Endothelial cell of umbilical vein (primary cell): ENCODE data around the gene HOXD4. TPM values are rescaled to one million over a fixed set of nuclear protein-coding genes. Genes with fewer than 3 reads are reported as not detected.

Experiments
- BruUV-seq: library from RNA; stranded (reverse); fragments of 400-500 nt; replicated peaks from 2 replicates; lab custom pipeline; 2021; lab: Mats Ljungman, UMichigan
- CTCF ChIA-PET: fragments of 300-600, 350-600 bp; sonication (Branson Sonifier 250); formaldehyde crosslinking; loops from one replicate; lab custom pipeline; 2021; ENCODE audit warnings: antibody characterized with exemption, inconsistent platforms; lab: Charles Lee
- POLR2A ChIA-PET: fragments of 300-600, 350-600 bp; sonication (Branson Sonifier 250); formaldehyde crosslinking; loops from one replicate; lab custom pipeline; 2021; ENCODE audit warnings: antibody characterized with exemption, inconsistent platforms; lab: Charles Lee
- DNase-seq: peaks from one replicate; pipeline ENCODE4 v3.0.0-alpha.2; 2011; ENCODE audit warnings: low read depth, low spot score
- FAIRE-seq: peaks from 2 replicates; lab custom pipeline; 2011; peaks lifted over from hg19 to GRCh38; lab: Jason Lieb, UNC
- H2AFZ ChIP-seq: 2 replicates; pipeline ENCODE4 v1.6.0; 2012; ENCODE audit warnings: low read depth, low read length, control low read depth, inconsistent platforms
- H3K27ac ChIP-seq: 2 replicates; pipeline ENCODE4 v1.5.1; 2011; ENCODE audit warnings: low read depth, mild to moderate bottlenecking, control low read depth, low read length, moderate library complexity; ENCODE audit not compliant: insufficient read depth
- H3K27me3 ChIP-seq, 2 experiments: 2 replicates each; pipeline versions ENCODE4 v1.6.0 to v1.6.1; 2011; ENCODE audit warnings: low read length in 2 of 2, mixed read lengths in 1 of 2; ENCODE audit not compliant: control insufficient read depth in 2 of 2, insufficient read depth in 2 of 2
- H3K36me3 ChIP-seq, 2 experiments: 2 replicates in 1 of 2; 3 replicates in 1 of 2; pipeline ENCODE4 v1.5.1; 2011; ENCODE audit warnings: low read length in 2 of 2, mild to moderate bottlenecking in 1 of 2, moderate library complexity in 1 of 2; ENCODE audit not compliant: control insufficient read depth in 2 of 2, insufficient read depth in 2 of 2; ENCODE audit errors: extremely low read depth in 1 of 2
- H3K4me1 ChIP-seq: 3 replicates; pipeline ENCODE4 v1.5.1; 2011; ENCODE audit warnings: mild to moderate bottlenecking, low read length; ENCODE audit not compliant: control insufficient read depth, insufficient read depth; ENCODE audit errors: extremely low read depth
- H3K4me2 ChIP-seq: 2 replicates; pipeline ENCODE4 v1.6.1; 2011; ENCODE audit warnings: low read length, control low read depth, mixed read lengths; ENCODE audit not compliant: insufficient read depth
- H3K4me3 ChIP-seq, 3 experiments: fragments of 200-600 bp in 1 of 3; sonication (generic), shearing (Covaris generic) in 1 of 3; replicated peaks in 1 of 3; 2 replicates each; pipeline ENCODE4 v1.5.1; 2011 to 2016; ENCODE audit warnings: control low read depth in 3 of 3, low read length in 3 of 3, mild to moderate bottlenecking in 2 of 3, inconsistent platforms in 1 of 3, low read depth in 1 of 3, moderate library complexity in 1 of 3; ENCODE audit not compliant: insufficient read depth in 1 of 3
- H3K79me2 ChIP-seq: 2 replicates; pipeline ENCODE4 v1.6.0; 2012; ENCODE audit warnings: low read length, inconsistent platforms; ENCODE audit not compliant: control insufficient read depth, insufficient read depth
- H3K9ac ChIP-seq: replicated peaks from 2 replicates; pipeline ENCODE3; 2011; ENCODE audit warnings: low read length, control low read depth; ENCODE audit not compliant: insufficient read depth; ENCODE audit errors: extremely low read depth
- H3K9me1 ChIP-seq: replicated peaks from 3 replicates; pipeline ENCODE4 v1.6.0; 2011; ENCODE audit warnings: mild to moderate bottlenecking, low read length; ENCODE audit not compliant: control insufficient read depth, insufficient read depth; ENCODE audit errors: extremely low read depth
- H3K9me3 ChIP-seq: replicated peaks from 2 replicates; pipeline ENCODE4 v1.5.1; 2012; ENCODE audit warnings: low read length, inconsistent platforms; ENCODE audit not compliant: control insufficient read depth, insufficient read depth
- H4K20me1 ChIP-seq: replicated peaks from 2 replicates; pipeline ENCODE3; 2011; ENCODE audit warnings: mild to moderate bottlenecking, low read length; ENCODE audit not compliant: control insufficient read depth, insufficient read depth; ENCODE audit errors: extremely low read depth
- EZH2 ChIP-seq: IDR thresholded peaks from 2 replicates; pipeline ENCODE4 v1.6.1; 2012; ENCODE audit warnings: borderline replicate concordance, low read depth, mild to moderate bottlenecking, moderate library complexity, low read length, inconsistent platforms; ENCODE audit not compliant: severe bottlenecking
- FOS ChIP-seq: IDR thresholded peaks from 2 replicates; pipeline ENCODE4 v1.6.1; 2011; ENCODE audit warnings: mild to moderate bottlenecking, low read length, moderate library complexity, borderline replicate concordance; ENCODE audit not compliant: insufficient read depth
- GATA2 ChIP-seq: IDR thresholded peaks from 2 replicates; pipeline ENCODE4 v1.7.0; 2011; ENCODE audit warnings: low read depth, mild to moderate bottlenecking, moderate library complexity, mixed read lengths, low read length; ENCODE audit not compliant: insufficient read length, insufficient read depth
- JUN ChIP-seq: IDR thresholded peaks from 2 replicates; pipeline ENCODE4 v1.6.1; 2011; ENCODE audit warnings: borderline replicate concordance, low read depth; ENCODE audit not compliant: insufficient read length, insufficient read depth
- MAX ChIP-seq: IDR thresholded peaks from 2 replicates; pipeline ENCODE4 v1.6.1; 2011; ENCODE audit not compliant: insufficient read depth, insufficient read length
- MYC ChIP-seq: IDR thresholded peaks from one replicate; pipeline ENCODE4 v1.6.1; 2011; ENCODE audit warnings: mild to moderate bottlenecking, low read depth, low read length
- POLR2A ChIP-seq: IDR thresholded peaks from 2 replicates; pipeline ENCODE4 v1.6.1; 2012; ENCODE audit warnings: low read depth, mild to moderate bottlenecking, control low read depth, low read length
- POLR2AphosphoS5 ChIP-seq: IDR thresholded peaks from 2 replicates; pipeline ENCODE4 v1.6.1; 2012; ENCODE audit warnings: low read depth, mild to moderate bottlenecking, control low read depth, low read length, moderate library complexity; ENCODE audit not compliant: insufficient read depth
- dilution Hi-C: fragments of 300-500 bp; cut with MboI; formaldehyde crosslinking; loops from one replicate; pipeline ENCODE4 v1.15.0; 2019; ENCODE audit warnings: low sequenced_read_pairs; ENCODE audit not compliant: extremely low pct_ligation_motif_present
- intact Hi-C: fragments of 100-400 bp; cut with micrococcal nuclease; formaldehyde crosslinking; loops from one replicate; pipeline ENCODE4 v1.10.0; 2022
- polyA plus RNA-seq, 4 experiments: library from polyadenylated mRNA; depleted of rRNA in 3 of 4; stranded (reverse) in 3 of 4; unstranded in 1 of 4; fragments of >200 nt; gene quantifications; 2 replicates each; pipeline versions ENCODE4 v1.2.1 to v1.2.3, GENCODE V29; 2011 to 2012; ENCODE audit warnings: missing spikeins in 1 of 4
- total RNA-seq: library from RNA; stranded (reverse); gene quantifications from 2 replicates; pipeline ENCODE4 v1.2.3, GENCODE V29; 2021
- TF ChIP-seq, protein P1 (sequence below), 2 donors: IDR thresholded peaks; 1 replicate in 1 of 2; 2 replicates in 1 of 2; pipeline ENCODE4 v1.5.1; 2011; ENCODE audit warnings: low read length in 2 of 2, mild to moderate bottlenecking in 2 of 2, moderate library complexity in 2 of 2, control low read depth in 1 of 2, inconsistent platforms in 1 of 2, low read depth in 1 of 2; ENCODE audit not compliant: insufficient read depth in 1 of 2; ENCODE audit errors: extremely low read depth in 1 of 2

The HOXD4 gene
- total and polyA plus RNA-seq, 2 donors (not counting 3 experiments of a cell fraction or from before 2014, with no cell fraction given), result 7.6 to 13.7 TPM

- Histone ChIP-seq H3K27ac (no peak overlapping the region), H3K9me3 (no peaks in the 10 kb centered on the region), H3K4me1 (peaks cover 31% of the 10 kb centered on the region), H3K9me1 (no peaks in the 10 kb centered on the region), H3K4me2 (no peak overlapping the region), H4K20me1 (no peaks in the 10 kb centered on the region), H3K36me3 (no peaks in the 10 kb centered on the region), H3K9ac (no peak overlapping the region), H3K79me2 (no peaks in the 10 kb centered on the region), H3K4me3 (no peak overlapping the region), H2AFZ (no peak overlapping the region), H3K27me3 (peaks cover 20 to 26% of the 10 kb centered on the region in 2 experiments)
- no peak for FAIRE-seq
- CTCF ChIA-PET, result interaction anchor here (0.6 to 10.1 kb wide), 10 partner anchors 294 to 1038 kb away, joined by 4 to 458 read pairs (median 80); no protein-coding TSS in a partner anchor
- DNase-seq, result no peak
- intact Hi-C loops, result loop anchor here (5.0 kb wide), 2 partner anchors 932 to 1632 kb away; no protein-coding TSS in a partner anchor
- POLR2A ChIA-PET, result interaction anchor here (0.5 kb wide), 1 partner anchor 513 kb away, joined by 8 read pairs; no protein-coding TSS in a partner anchor
- no TSS peak for BruUV-seq
- no peak for TF ChIP-seq GATA2
- TF ChIP-seq, protein P1, sequence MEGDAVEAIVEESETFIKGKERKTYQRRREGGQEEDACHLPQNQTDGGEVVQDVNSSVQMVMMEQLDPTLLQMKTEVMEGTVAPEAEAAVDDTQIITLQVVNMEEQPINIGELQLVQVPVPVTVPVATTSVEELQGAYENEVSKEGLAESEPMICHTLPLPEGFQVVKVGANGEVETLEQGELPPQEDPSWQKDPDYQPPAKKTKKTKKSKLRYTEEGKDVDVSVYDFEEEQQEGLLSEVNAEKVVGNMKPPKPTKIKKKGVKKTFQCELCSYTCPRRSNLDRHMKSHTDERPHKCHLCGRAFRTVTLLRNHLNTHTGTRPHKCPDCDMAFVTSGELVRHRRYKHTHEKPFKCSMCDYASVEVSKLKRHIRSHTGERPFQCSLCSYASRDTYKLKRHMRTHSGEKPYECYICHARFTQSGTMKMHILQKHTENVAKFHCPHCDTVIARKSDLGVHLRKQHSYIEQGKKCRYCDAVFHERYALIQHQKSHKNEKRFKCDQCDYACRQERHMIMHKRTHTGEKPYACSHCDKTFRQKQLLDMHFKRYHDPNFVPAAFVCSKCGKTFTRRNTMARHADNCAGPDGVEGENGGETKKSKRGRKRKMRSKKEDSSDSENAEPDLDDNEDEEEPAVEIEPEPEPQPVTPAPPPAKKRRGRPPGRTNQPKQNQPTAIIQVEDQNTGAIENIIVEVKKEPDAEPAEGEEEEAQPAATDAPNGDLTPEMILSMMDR (IDR thresholded peaks at IDR 0.05; ENCODE audit: extremely low read depth in 1 of 2, insufficient read depth in 1 of 2, low read depth in 1 of 2, low read length in 2 of 2), result no peak
- no peak for TF ChIP-seq FOS
- no peak for TF ChIP-seq JUN
- no peak for TF ChIP-seq MAX
- TF ChIP-seq POLR2A, result no peak
- no peak for TF ChIP-seq MYC
- no peak for TF ChIP-seq POLR2AphosphoS5
- no peak for TF ChIP-seq EZH2
- dilution Hi-C loops, result loop anchor here (25.0 kb wide), 1 partner anchor 512 kb away; no protein-coding TSS in a partner anchor
These were observed 26.2 kb upstream of the HOXD4 start for GRCh38 chr2:176124947-176125771.
